Naive thymus-derived CD4-positive, alpha-beta T cell (primary cell): ENCODE data around the gene ROBO2. TPM values are rescaled to one million over a fixed set of nuclear protein-coding genes. Genes with fewer than 3 reads are reported as not detected.

Experiments
- ATAC-seq: fragments of 150-1000 bp; cut with Tn5 transposase; 2 replicates; pipeline ENCODE4 v1.10.0; 2021; ENCODE audit warnings: mild to moderate bottlenecking, moderate library complexity
- CTCF ChIA-PET: fragments of 350-600 bp; sonication (Branson Sonifier 250); formaldehyde crosslinking; loops from one replicate; lab custom pipeline; 2021; ENCODE audit warnings: antibody characterized with exemption; lab: Charles Lee
- POLR2A ChIA-PET: fragments of 350-600 bp; sonication (Branson Sonifier 250); formaldehyde crosslinking; loops from one replicate; lab custom pipeline; 2021; ENCODE audit warnings: antibody characterized with exemption, inconsistent platforms; lab: Charles Lee
- DNase-seq, 9 donors: peaks; one replicate each; pipeline versions ENCODE4 v3.0.0 to v3.0.0-alpha.2; 2020 to 2022; ENCODE audit warnings: mixed read lengths in 1 of 9
- H3K27ac ChIP-seq: one replicate; pipeline ENCODE4 v1.7.0; 2013; ENCODE audit warnings: mild to moderate bottlenecking, low read depth, low read length, moderate library complexity
- H3K27me3 ChIP-seq, 2 donors: one replicate each; pipeline ENCODE4 v1.7.0; 2013; ENCODE audit warnings: low read length in 2 of 2, mild to moderate bottlenecking in 2 of 2, moderate library complexity in 2 of 2; ENCODE audit not compliant: control insufficient read depth in 2 of 2, insufficient read depth in 2 of 2
- H3K36me3 ChIP-seq, 3 experiments: 1 replicate in 2 of 3; 2 replicates in 1 of 3; pipeline ENCODE4 v1.7.0; 2013; ENCODE audit warnings: low read length in 3 of 3, mild to moderate bottlenecking in 3 of 3, moderate library complexity in 1 of 3; ENCODE audit not compliant: insufficient read depth in 3 of 3, control insufficient read depth in 2 of 3
- H3K4me1 ChIP-seq, 2 donors: one replicate each; pipeline ENCODE4 v1.7.0; 2013; ENCODE audit warnings: low read length in 2 of 2, mild to moderate bottlenecking in 2 of 2, moderate library complexity in 1 of 2; ENCODE audit not compliant: control insufficient read depth in 2 of 2, insufficient read depth in 2 of 2
- H3K4me3 ChIP-seq: 2 replicates; pipeline ENCODE4 v1.7.0; 2013; ENCODE audit warnings: mild to moderate bottlenecking, low read length
- H3K9me3 ChIP-seq, 3 experiments: 1 replicate in 2 of 3; 2 replicates in 1 of 3; pipeline ENCODE4 v1.7.0; 2013; ENCODE audit warnings: low read length in 3 of 3; ENCODE audit not compliant: control insufficient read depth in 2 of 3
- H3K27ac Mint-ChIP-seq, 9 donors: one replicate each; pipeline ENCODE4 v1.8.0; 2020 to 2022; ENCODE audit warnings: mixed read lengths in 9 of 9, mild to moderate bottlenecking in 8 of 9, moderate library complexity in 5 of 9, inconsistent platforms in 2 of 9
- H3K27me3 Mint-ChIP-seq, 5 donors: one replicate each; pipeline ENCODE4 v1.8.0; 2021 to 2022; ENCODE audit warnings: mixed read lengths in 5 of 5, mild to moderate bottlenecking in 1 of 5
- H3K36me3 Mint-ChIP-seq, 5 donors: one replicate each; pipeline ENCODE4 v1.8.0; 2020 to 2022; ENCODE audit warnings: mixed read lengths in 5 of 5, mild to moderate bottlenecking in 3 of 5, inconsistent platforms in 1 of 5
- H3K4me1 Mint-ChIP-seq, 7 donors: one replicate each; pipeline ENCODE4 v1.8.0; 2020 to 2022; ENCODE audit warnings: mixed read lengths in 7 of 7, mild to moderate bottlenecking in 3 of 7, inconsistent platforms in 1 of 7
- H3K4me3 Mint-ChIP-seq, 10 donors: one replicate each; pipeline ENCODE4 v1.8.0; 2020 to 2022; ENCODE audit warnings: mild to moderate bottlenecking in 10 of 10, mixed read lengths in 10 of 10, moderate library complexity in 6 of 10, inconsistent platforms in 2 of 10
- H3K9me3 Mint-ChIP-seq, 11 donors: one replicate each; pipeline ENCODE4 v1.8.0; 2020 to 2022; ENCODE audit warnings: mixed read lengths in 11 of 11, mild to moderate bottlenecking in 4 of 11, inconsistent platforms in 1 of 11, moderate library complexity in 1 of 11
- intact Hi-C, 2 donors: fragments of 100-400 bp; cut with micrococcal nuclease; formaldehyde crosslinking; loops; one replicate each; pipeline ENCODE4 v1.15.1; 2023
- polyA plus RNA-seq, 2 donors: library from polyadenylated mRNA; unstranded; fragments of 300-500 nt; fragmentation: Illumina TruSeq; gene quantifications; one replicate each; pipeline ENCODE4 v1.2.3, GENCODE V29; 2021
- total RNA-seq, 6 experiments: library from RNA in 5 of 6; stranded (reverse) in 5 of 6; gene quantifications; 1 replicate in 5 of 6; 2 replicates in 1 of 6; pipeline ENCODE4 v1.2.3 and lab custom pipeline; 2021 to 2026

The ROBO2 gene
- total and polyA plus RNA-seq, 7 experiments from 2014 or later = not detected

- POLR2A ChIA-PET = no interaction called here
- H3K27me3 ChIP-seq = no peaks in the 10 kb centered on the region
- H3K4me3 Mint-ChIP-seq = no peak overlapping the region
These were observed 57.3 kb downstream of the ROBO2 start for GRCh38 chr3:77096966-77097890.

DNA sequence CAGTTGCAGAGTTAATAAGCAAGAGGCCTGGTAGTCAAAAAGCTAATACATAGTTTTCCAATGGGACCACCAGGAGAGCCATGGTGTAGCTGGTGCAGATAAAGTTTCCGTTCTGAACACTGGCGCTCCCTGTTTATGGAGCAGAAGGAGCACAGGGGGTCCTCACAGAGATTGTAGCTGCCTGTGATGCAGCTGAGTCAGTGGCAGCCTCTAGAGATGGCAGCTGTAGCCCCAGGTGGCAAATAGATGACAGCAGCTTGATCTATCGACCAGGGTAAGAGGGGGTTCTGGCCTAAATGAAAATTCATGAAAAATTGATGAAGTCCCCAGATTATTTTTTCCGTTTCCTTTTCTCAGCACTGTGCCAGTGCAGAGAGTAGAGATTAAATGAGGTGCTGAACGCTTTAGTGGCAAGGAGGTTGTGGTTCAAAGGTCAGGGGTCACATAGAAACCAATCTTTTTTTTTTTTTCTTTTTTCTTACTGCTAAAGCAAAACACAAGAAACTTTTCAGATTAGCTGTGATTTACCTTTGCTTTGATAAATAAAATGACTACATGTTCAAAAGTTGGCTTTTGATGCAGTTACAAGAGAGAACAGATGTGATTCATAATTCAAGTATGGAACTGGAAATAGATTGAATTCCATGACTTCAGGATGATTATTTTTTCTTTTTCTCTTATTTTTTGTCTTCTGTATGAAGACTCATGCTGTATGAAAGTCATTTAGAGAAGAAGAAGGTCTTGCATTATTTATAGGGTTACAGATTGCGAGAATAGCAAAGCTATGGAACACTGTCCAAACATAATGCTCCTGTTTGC is 63.3 kb downstream of the ROBO2 start:
- no peaks in the 10 kb centered on the region for H3K9me3 ChIP-seq
- intact Hi-C loops = no loop called here
- peaks cover 0 to 17% (median 2%) of the 10 kb centered on the region in 11 donors for H3K9me3 Mint-ChIP-seq
- no peak overlapping the region for H3K4me3 ChIP-seq
- no peaks in the 10 kb centered on the region for H3K4me1 Mint-ChIP-seq
- POLR2A ChIA-PET = no interaction called here
- H3K36me3 Mint-ChIP-seq = no peaks in the 10 kb centered on the region
- H3K27me3 ChIP-seq = no peaks in the 10 kb centered on the region
- no peak overlapping the region for H3K4me3 Mint-ChIP-seq
- H3K27ac ChIP-seq = no peak overlapping the region
- no peaks in the 10 kb centered on the region for H3K4me1 ChIP-seq
- H3K27me3 Mint-ChIP-seq = no peaks in the 10 kb centered on the region
- CTCF ChIA-PET = no interaction called here
- no peaks in the 10 kb centered on the region for H3K36me3 ChIP-seq
- DNase-seq (no peak), ATAC-seq (no peak)
- H3K27ac Mint-ChIP-seq = no peak overlapping the region

More at GRCh38 chr3:77096966-77097890, 57.3 kb downstream of the ROBO2 start:
- Mint-ChIP-seq H3K36me3 (no peaks in the 10 kb centered on the region), H3K27me3 (no peaks in the 10 kb centered on the region), H3K4me1 (no peaks in the 10 kb centered on the region), H3K9me3 (peaks cover 1 to 24% (median 7%) of the 10 kb centered on the region in 11 donors), H3K27ac (no peak overlapping the region)
- Histone ChIP-seq H3K36me3 (no peaks in the 10 kb centered on the region), H3K27ac (no peak overlapping the region), H3K4me1 (no peaks in the 10 kb centered on the region), H3K4me3 (no peak overlapping the region), H3K9me3 (no peaks in the 10 kb centered on the region)
- CTCF ChIA-PET = no interaction called here
- DNase-seq = no peak
- intact Hi-C loops = no loop called here
- no peak for ATAC-seq

DNA sequence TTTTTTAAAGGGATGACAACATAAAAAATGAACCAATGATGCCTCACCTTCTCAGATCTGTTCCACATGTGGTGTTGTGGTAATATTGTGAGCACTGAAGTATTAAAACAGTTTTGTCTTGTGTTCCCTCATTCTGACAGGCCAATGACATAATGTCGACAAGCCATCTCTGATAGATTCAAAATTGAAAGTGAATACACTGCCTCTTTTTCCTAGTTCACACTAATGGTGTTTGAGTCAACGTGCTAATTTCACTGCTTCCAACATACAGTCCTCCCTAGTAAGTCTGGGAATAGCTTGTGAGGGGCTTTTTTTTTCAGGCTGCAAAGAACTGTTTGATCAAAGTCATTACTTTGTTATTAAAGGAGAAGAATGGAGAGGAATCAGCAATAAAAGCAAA is 82.8 kb downstream of the ROBO2 start:
- H3K27ac Mint-ChIP-seq = no peak overlapping the region
- POLR2A ChIA-PET = no interaction called here

GRCh38 chr3:77125966-77126365 is 86.1 kb downstream of the ROBO2 start:
- intact Hi-C loops = no loop called here
- Mint-ChIP-seq H3K4me3 (no peak overlapping the region), H3K9me3 (peaks cover 0 to 24% (median 4%) of the 10 kb centered on the region in 11 donors), H3K27me3 (no peaks in the 10 kb centered on the region), H3K4me1 (no peaks in the 10 kb centered on the region), H3K36me3 (no peaks in the 10 kb centered on the region), H3K27ac (no peak overlapping the region)
- Histone ChIP-seq H3K4me3 (no peak overlapping the region), H3K27me3 (no peaks in the 10 kb centered on the region), H3K4me1 (no peaks in the 10 kb centered on the region), H3K36me3 (no peaks in the 10 kb centered on the region), H3K9me3 (no peaks in the 10 kb centered on the region), H3K27ac (no peak overlapping the region)
- DNase-seq (no peak), ATAC-seq (no peak)
- ChIA-PET POLR2A (no interaction called here), CTCF (no interaction called here)

More for the DNA sequence above, 82.8 kb downstream of the ROBO2 start:
- Mint-ChIP-seq H3K9me3 (peaks cover 0 to 18% (median 1%) of the 10 kb centered on the region in 11 donors), H3K36me3 (no peaks in the 10 kb centered on the region), H3K27me3 (no peaks in the 10 kb centered on the region), H3K4me1 (no peaks in the 10 kb centered on the region), H3K4me3 (no peak overlapping the region)
- CTCF ChIA-PET = no interaction called here
- intact Hi-C loops = no loop called here
- H3K9me3 ChIP-seq = no peaks in the 10 kb centered on the region
- no peaks in the 10 kb centered on the region for H3K27me3 ChIP-seq
- DNase-seq (no peak), ATAC-seq (no peak)
- H3K27ac ChIP-seq = no peak overlapping the region
- no peaks in the 10 kb centered on the region for H3K36me3 ChIP-seq
- no peaks in the 10 kb centered on the region for H3K4me1 ChIP-seq
- no peak overlapping the region for H3K4me3 ChIP-seq

DNA sequence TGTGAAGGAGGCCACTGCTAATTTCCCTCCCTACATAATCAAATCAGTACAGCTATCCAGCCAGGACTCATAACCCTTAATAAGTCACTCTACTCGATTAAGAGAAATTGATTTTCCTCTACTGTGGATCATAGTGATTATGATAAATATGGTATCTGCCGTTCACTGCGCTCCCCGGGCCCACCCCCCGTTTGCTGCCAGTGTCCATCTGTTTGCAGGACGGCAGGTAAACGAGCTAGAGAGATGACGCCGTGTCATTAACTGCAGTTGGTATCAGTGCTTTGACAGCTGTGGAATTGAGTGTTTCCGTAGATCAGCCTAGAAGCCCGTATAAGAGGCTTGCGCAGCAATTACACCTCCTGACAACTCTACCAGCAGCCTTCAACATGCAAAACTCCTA is 94.9 kb downstream of the ROBO2 start:
- no peak for ATAC-seq
- ChIA-PET CTCF (no interaction called here), POLR2A (no interaction called here)
- no peaks in the 10 kb centered on the region for H3K27me3 ChIP-seq
- Mint-ChIP-seq H3K27ac (no peak overlapping the region), H3K36me3 (no peaks in the 10 kb centered on the region), H3K4me3 (no peak overlapping the region), H3K4me1 (no peaks in the 10 kb centered on the region), H3K9me3 (peaks cover 0 to 10% (median 3%) of the 10 kb centered on the region in 11 donors), H3K27me3 (no peaks in the 10 kb centered on the region)
- DNase-seq = no peak
- H3K9me3 ChIP-seq = no peaks in the 10 kb centered on the region
- H3K36me3 ChIP-seq = no peaks in the 10 kb centered on the region
- intact Hi-C loops = no loop called here
- H3K27ac ChIP-seq = no peak overlapping the region
- no peak overlapping the region for H3K4me3 ChIP-seq
- H3K4me1 ChIP-seq = no peaks in the 10 kb centered on the region

DNA sequence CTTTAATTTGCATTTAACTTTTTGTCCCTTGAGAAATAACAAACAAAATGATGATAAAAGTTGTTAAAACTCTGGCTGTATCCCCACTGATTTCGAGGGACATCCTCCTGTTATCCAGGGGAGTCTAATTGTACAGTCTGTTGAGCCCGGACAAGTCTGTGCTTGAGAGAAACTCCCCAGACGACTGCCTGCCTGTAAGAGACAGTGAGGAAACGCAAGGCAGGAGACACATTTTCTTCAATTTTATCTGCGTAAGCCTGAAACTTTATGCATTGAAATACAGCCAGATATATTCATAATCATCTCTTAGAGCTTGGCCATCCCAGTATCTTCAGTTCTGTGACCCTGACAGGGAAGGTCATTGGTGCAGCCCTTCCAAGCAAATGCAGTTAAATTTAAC is 97.7 kb downstream of the ROBO2 start:
- Mint-ChIP-seq H3K9me3 (peaks cover 0 to 7% (median 4%) of the 10 kb centered on the region in 11 donors), H3K4me1 (no peaks in the 10 kb centered on the region), H3K4me3 (no peak overlapping the region), H3K27me3 (no peaks in the 10 kb centered on the region), H3K36me3 (no peaks in the 10 kb centered on the region), H3K27ac (no peak overlapping the region)
- DNase-seq (no peak), ATAC-seq (no peak)
- Histone ChIP-seq H3K4me1 (no peaks in the 10 kb centered on the region), H3K27me3 (no peaks in the 10 kb centered on the region), H3K9me3 (no peaks in the 10 kb centered on the region), H3K27ac (no peak overlapping the region), H3K4me3 (no peak overlapping the region), H3K36me3 (no peaks in the 10 kb centered on the region)
- ChIA-PET CTCF (no interaction called here), POLR2A (no interaction called here)
- intact Hi-C loops = no loop called here
